Testis (tissue), 2 donors: ENCODE results near the gene SMOC1.

Source experiments
- POLR2A ChIP-seq: fragments of 450-650 bp; IDR thresholded peaks from one replicate; pipeline ENCODE4 v1.6.1; 2017; ENCODE audit warnings: antibody characterized with exemption, mild to moderate bottlenecking, moderate library complexity
- TF ChIP-seq, protein P1 (sequence below), 3 experiments: fragments of 450-650 bp in 2 of 3; fragments of 200-600 bp in 1 of 3; sonication (generic) in 1 of 3; IDR thresholded peaks; one replicate each; pipeline ENCODE4 v1.5.1; 2016 to 2019; ENCODE audit warnings: antibody characterized with exemption in 3 of 3, mild to moderate bottlenecking in 2 of 3, moderate library complexity in 1 of 3

DNA sequence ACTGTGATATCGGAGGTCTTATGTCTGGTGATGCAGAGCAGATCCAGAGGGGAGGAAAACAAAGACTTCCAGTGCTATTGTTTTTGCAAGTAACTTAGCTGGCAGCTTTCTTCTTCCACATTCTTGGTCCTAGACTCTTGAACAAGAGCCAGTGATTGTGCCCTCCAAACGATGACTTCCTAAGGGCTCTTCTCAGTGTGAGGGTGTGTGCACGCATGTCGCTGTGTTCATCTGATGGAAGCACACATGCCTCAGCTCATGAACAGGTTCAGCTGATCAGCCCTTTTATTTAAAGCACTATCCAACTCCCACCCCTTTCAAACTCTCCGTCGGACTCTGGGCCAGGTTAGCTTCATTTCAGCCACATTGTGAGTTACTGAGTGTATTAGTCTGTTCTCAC, 59.5 kb downstream of the SMOC1 start:
- TF ChIP-seq, protein P1, sequence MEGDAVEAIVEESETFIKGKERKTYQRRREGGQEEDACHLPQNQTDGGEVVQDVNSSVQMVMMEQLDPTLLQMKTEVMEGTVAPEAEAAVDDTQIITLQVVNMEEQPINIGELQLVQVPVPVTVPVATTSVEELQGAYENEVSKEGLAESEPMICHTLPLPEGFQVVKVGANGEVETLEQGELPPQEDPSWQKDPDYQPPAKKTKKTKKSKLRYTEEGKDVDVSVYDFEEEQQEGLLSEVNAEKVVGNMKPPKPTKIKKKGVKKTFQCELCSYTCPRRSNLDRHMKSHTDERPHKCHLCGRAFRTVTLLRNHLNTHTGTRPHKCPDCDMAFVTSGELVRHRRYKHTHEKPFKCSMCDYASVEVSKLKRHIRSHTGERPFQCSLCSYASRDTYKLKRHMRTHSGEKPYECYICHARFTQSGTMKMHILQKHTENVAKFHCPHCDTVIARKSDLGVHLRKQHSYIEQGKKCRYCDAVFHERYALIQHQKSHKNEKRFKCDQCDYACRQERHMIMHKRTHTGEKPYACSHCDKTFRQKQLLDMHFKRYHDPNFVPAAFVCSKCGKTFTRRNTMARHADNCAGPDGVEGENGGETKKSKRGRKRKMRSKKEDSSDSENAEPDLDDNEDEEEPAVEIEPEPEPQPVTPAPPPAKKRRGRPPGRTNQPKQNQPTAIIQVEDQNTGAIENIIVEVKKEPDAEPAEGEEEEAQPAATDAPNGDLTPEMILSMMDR (IDR thresholded peaks at IDR 0.05) = no peak
- TF ChIP-seq POLR2A = no peak
